A172 (cell line): ENCODE measurements around the gene NCOR1. TPM values are rescaled to one million over a fixed set of nuclear protein-coding genes. Genes with fewer than 3 reads are reported as not detected.
"Not testable (repeated sequence)": the region's sequence is repeated elsewhere in the genome, so short reads cannot be mapped to it uniquely, and the experiment has no call there.

Experiments used
- DNase-seq: peaks from one replicate; pipeline ENCODE4 v3.0.0-alpha.2; 2015; ENCODE audit warnings: low spot score
- total RNA-seq: library from RNA; depleted of rRNA; stranded (reverse); fragments of >200 nt; shearing (Covaris generic); gene quantifications from 2 replicates; pipeline ENCODE4 v1.2.3, GENCODE V29; 2014

The NCOR1 gene
- total RNA-seq, 1 experiment from 2014 or later, result 95.9 TPM

DNA sequence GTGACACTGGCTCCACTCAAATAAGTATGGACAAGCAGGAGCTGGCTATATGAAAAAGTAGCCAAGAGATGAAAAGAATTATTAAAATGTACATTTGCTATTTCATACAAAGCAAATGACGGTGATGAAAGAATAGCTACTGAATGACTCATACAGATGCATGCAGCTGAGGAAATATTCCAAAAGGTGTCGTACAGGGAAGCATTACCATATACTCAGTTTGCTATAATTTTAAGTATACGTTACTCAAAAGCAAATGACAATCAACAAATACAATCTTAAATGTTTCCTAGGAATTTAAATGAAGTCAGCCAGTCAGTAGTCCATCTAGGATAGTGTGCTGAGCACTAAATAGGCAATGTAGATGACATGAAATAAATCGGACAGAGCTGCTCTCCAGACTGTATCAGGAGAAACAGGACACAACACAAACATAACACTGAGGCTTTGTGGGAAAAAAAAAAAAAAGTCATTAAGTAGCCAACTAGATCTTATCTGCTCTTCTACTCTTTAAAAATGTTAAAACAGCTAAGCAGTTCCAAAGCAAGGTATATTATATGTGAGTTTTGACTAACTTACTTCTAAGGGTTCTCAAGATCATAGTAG lies 65.0 kb downstream of the NCOR1 start:
- DNase-seq, result peak; percentile 36

DNA sequence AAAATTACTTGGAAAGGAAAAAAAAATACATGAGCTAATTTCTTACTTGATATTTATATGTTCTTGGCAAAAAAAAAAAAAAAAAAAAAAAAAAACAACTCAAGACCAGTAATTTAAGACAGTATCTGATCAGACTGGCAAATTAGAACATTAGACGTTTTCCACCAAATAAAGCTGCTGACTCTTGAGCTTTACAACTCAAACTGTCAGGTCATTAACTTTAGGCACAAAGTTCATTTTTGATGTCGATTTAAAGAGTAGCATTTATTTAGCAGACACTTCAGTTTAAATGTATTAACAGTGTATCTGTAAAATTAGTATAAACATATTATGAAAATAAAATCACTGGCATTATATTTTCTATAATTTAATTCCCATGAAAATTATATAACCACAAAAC lies 66.7 kb downstream of the NCOR1 start:
- no peak for DNase-seq

DNA sequence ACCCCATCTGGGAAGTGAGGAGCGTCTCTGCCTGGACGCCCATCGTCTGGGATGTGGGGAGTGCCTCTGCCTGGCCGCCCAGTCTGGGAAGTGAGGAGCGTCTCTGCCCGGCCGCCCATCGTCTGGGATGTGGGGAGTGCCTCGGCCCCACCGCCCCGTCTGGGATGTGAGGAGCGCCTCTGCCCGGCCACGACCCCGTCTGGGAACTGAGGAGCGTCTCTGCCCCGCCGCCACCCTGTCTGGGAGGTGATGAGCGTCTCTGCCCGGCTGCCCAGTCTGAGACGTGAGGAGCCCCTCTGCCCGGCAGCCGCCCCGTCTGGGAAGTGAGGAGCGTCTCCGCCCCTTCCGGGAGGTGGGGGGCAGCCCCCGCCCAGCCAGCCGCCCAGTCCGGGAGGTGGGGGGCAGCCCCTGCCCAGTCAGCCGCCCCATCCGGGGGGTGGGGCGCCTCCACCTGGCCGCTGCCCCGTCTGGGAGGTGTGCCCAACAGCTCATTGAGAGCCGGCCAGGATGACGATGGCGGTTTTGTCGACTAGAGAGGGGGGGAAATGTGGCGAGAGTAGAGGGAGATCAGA lies 69.9 kb downstream of the NCOR1 start:
- not testable (repeated sequence) for DNase-seq

DNA sequence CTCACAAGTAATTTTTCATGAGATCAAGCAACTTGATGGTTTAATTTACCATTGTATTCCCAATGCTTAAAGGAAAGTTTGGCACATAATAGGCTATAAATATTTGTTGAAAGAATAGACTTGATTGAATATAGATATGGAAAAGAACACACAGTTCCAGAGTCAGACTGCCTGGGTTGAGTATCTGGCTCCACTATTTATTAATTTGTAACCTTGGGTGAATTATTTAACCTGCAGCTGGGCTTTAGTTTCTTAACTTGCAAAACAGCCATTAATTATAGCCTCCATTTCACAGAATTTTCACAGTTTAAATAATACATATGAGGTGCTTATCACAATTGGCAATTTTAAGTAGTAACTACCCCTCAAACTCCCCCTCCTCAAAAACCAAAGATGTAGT lies 73.6 kb downstream of the NCOR1 start:
- DNase-seq, result no peak

DNA sequence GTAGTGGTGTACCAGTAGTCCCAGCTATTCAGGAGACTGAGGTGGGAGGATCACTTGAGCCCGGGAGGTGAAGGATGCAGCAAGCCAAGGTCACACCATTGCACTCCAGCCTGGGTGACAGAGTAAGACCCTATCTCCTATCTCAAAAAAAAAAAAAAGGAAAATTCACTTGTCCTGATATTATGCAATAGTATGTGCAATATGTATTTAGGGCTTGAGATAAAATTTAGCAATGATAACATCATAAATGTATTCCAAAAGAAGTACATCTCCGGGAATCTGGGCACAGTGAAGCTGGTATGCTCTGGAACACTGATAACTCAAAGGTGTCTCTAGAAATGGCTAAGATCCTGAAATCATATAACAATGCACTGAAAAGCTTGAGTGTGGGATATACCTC lies 74.5 kb downstream of the NCOR1 start:
- no peak for DNase-seq

DNA sequence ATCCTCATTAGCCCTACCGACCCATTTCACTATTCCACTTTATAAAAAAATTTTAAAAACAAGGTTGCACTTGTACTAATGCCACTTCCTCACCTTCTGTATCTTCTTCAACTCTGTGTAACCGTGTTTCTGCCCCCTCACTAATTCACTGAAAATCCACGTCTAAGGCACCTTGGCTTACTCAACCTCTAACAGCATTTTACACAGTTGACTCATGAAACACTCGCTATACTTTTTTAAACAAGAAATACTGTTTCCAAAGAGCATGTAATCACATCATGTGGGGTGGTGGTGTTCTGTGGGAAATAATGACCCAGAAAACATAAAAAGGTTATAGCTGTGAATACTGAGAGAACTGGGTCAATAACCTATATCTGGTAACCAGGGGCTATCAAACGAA lies 79.9 kb downstream of the NCOR1 start:
- no peak for DNase-seq

DNA sequence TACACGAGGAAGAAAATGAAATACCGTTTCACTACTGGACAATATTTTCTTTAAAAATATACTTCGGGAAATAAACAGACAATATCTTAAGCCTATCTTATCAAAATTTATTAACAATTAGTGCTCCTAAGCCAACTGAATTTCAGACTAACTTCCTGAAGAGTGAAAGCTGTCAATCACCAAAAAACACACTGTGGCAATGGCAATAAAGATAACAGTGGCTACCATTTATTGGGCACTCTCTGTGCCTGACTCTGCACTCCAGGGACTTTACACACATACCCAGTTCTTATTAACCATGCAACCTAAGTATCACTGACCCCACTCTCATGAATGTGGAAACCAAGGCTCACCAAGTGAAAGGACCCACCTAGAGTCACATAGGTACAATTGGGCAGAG lies 83.7 kb downstream of the NCOR1 start:
- no peak for DNase-seq

DNA sequence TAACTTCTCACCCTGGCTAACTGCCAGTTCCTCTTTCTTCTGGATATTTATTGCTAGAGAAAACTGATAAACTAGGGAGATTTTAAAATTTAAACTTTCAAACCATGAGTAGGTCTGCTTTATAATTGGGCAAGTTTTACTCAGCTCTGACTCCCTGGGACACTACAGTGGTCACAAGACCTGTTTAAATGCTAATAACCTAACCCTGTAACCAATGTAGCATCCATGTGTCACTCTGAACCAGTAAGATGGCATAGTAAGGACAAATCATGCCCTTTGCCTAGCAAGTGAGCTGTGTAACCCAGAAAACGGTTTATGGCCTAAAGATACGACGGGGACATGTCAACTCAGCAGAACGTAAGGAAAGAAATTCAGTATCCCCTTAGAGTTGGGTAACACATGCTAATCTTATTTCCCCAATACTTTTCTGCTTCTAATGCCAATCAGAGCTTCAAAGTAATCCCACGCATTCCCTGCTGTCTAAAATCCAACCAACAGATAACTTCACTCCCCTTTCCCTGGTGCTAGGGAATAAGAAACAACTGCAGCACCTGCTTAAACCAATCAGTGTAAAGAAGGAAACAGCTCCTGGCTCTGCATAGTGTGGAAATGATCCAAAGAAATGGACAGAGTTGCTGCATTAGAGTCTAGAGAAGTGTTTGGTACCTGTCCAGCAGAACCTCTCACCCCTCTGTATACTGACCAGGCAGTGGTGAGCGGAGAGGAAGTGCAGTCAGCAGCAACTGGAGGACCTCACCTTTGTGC lies 85.7 kb downstream of the NCOR1 start:
- no peak for DNase-seq

DNA sequence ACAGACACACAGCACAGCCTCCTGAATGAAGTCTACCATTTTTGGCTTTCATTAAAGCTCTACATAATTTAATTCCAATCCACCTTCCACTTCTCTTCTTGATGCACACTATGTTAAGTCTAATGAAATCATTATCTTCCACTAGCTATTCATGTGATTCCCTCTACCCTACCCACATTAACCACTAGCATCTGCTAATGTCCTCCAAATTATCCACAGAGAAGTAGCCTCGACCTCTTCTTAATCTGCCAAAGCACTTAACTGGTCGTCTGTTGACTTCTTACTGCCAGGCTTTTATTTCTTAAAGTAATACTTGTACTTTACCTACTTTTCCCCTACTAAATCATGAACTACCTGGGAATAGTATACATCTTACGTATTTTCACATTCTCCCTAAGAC lies 91.8 kb downstream of the NCOR1 start:
- no peak for DNase-seq

DNA sequence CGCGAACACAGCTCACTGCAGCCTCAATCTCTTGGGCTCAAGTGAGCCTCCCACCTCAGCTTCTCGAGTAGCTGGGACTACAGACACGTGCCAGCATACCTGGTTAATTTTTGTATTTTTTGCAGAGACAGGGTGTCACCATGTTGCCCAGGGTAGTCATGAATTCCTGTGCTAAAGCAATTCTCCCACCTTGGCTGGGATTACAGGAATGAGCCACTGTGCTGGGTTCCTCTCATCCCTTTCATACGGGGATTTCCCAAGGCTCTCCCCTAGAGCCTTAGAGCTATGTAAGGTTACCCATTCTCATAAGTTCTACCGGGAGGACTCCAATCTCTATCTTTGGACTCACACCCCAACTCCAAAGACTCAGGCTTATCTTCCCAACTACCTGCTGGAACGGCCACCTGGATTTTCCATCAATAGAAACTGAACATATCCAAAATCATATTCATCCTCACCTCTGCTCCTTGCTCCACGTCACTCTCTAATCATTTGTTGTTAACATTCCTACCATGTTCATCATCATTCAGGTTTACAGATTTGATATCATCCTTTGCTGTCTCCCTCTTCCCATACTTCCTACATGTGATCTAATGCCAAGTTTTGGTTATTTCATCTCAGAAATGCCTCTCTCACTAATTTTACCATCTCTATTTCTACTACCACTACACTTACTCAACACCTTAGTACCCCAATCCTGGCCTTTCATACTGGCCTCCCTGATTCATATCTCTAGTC lies 92.5 kb downstream of the NCOR1 start:
- DNase-seq, result no peak

DNA sequence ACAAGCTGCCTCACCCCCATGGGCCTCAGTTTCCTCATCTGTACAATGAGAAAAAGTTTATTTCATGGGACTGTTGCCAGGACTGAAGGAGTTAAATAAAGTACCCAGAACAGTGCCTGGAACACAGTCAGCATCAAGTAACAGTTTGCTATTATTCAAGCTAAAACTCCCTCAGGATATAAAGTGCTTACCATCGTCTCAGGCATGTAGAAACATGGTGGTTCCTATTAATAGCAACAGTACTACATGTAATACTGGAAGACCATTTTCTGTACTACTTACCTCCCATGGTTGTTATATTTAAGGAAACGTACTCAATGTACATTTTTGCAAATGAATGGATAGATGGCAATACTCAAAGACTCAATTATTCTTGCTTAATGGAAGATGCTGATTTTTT lies 93.4 kb downstream of the NCOR1 start:
- no peak for DNase-seq

DNA sequence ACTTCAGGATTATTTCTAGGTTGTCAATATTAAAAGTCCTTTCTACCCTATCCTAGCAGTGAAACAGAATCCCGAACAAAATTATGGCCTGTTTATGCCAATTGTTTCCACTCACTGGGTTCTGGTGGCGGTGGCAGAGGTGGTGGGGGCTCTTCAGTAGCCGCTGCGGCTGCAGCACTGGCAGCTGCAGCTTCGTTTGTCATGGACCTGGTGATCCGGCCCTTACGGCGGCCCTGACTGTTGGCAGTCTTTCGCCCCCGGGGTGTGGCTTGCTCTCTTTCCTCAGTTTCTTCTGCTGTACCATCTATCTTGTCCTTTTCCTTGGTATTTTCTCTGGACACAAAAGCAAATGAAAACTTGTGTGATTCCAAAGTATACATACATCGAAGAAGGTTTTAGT lies 94.4 kb downstream of the NCOR1 start:
- DNase-seq, result no peak

DNA sequence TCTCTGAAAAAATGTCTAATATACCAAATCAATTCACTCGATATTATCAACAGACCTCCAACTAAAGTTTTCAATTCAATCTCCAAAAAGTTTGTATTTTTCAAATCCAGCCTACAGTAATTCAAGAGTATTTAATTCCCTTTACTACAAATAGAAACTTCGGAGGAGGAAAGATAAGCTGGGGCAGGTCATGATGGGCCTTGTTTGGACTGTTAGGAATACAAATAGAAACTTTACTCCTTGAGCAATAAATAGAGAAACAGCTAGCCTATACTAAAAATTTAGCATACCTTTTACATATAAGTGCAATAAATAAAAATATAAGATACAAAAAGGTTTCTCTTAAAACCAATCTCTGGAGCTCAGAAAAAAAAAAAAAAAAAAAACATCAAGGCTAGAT lies 98.2 kb downstream of the NCOR1 start:
- no peak for DNase-seq

DNA sequence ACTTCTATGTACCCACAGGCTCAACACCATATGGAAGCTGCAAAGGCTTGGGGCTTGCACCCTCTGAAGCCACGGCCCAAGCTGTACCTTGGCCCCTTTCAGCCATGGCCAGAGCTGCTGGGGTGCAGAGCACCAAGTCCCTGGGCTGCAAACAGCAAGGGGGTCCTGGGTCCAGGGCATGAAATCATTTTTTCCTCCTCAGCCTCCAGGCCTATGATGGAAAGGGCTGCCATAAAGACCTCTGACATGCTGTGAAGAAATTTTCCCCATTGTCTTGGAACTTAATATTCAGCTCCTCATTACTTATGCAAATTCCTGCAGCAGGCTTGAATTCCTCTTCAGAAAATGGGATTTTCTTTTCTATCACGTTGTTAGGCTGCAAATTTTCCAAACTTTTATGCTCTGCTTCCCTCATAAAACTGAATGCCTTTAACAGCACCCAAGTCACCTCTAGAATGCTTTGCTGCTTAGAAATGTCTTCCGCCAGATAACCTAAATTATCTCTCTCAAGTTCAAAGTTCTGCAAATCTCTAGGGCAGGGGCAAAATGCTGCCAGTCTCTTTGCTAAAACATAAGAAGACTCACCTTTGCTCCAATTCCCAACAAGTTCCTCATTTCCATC lies 100.1 kb downstream of the NCOR1 start:
- not testable (repeated sequence) for DNase-seq

DNA sequence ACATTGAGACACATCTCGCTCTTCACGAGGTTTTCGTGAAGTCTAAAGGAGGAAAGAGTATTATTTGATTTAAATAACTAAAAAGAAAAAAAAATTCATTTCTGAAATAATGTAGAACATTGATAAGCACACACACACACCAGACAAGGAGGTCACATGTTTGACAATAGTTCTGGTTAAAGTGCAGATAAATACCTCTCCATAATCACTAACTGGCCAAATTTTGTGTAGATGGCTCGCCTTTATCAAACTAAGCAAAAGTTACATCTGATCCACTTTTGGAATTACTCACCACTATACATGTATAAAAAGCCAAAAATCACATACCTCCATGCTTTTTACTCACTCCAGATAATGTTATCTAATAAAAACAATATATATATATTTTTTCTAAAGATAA lies 106.5 kb downstream of the NCOR1 start:
- DNase-seq, result no peak

DNA sequence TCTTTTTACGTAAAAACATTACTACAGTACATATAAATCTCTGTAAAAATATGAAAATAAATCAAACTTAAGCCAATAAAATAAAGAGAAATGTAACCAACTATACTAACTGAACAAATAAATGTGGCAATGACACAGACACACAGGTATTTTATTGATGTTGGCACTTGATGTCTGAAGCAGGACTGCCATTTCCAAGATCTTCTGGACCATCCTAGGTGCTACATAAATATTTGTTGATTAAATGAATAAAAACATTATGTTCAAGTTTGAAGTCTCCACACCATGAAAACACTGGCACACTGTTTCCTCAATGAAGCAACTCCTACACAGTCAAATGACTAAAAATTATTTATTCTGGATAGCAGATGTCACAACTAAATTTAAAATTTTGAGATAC lies 106.9 kb downstream of the NCOR1 start:
- DNase-seq, result no peak

DNA sequence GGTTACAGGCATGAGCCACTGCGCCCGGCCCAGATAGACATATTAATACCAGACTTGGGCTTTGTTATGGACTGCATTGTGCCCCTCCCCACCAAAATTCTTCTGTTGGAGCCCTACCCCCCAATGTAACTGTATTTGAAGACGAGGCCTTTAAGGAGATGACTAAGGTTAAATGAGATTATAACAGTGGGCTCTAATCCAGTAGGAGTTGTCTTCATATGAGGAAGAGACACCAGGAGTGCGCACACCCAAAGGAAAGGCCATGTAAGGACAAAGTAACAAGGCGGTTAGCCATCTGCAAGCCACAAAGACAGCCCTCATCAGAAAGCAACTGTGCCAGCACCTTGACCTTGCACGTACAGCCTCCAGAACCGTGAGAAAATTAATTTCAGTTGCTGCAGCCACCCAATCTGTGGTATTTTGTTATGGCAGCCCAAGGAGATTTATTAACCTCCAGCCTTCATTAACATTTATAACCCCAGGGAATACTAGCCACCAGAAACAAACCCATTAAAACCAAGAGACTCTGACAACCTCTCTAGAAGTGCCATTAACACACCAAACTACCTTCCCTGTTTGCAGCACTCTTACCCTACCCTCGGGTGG lies 108.1 kb downstream of the NCOR1 start:
- peak; percentile 21 for DNase-seq

DNA sequence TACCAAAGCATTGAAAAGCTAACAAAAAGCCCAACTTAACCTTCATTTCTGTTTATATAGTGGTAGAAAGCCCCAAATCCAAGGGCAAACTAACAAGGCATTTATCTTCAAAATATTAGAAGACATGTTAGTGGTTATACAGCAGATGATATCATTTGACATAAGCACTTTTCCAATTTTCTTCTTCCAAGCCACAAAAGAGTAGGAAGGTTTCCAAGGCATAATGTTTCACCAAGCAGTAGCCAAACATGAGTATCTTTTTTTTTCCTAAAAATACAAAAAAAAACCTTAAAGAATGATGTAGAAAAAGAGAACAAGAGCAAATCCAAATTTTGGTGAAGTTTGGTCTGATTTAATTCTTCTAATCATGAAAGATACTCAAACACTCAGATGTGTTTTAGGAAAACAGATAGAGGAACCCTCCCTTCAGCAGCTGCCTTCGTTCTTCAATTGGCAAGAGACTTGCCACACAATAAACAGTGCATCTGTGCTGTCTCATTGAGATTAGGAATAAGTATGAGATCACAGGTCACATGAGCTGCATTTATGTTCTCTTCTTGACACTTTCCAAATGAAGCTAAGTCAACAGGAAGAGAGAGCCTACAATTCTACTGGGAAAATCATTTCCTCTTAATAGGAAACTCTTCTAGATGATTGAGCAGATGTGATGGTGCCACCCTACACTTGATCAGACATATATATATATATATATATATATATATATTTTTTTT lies 109.0 kb downstream of the NCOR1 start:
- DNase-seq, result peak; percentile 24

DNA sequence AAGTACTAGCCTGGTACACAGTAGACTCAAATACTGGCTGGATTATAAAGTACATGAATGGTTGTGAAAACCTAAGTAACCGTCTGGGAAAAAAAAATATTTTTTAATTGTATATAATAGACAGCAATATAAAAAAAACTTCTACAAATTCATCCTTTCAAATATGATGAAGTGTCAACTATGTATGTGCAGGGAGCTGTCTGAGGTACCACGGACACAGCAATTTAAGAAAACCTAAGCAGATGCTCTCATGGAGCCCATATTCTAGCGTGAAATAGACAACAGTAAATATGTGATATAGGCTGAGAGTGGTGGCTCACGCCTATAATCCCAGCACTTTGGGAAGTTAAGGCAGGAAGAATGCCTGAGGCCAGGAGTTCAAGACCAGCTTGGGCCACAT lies 111.1 kb downstream of the NCOR1 start:
- DNase-seq, result no peak

DNA sequence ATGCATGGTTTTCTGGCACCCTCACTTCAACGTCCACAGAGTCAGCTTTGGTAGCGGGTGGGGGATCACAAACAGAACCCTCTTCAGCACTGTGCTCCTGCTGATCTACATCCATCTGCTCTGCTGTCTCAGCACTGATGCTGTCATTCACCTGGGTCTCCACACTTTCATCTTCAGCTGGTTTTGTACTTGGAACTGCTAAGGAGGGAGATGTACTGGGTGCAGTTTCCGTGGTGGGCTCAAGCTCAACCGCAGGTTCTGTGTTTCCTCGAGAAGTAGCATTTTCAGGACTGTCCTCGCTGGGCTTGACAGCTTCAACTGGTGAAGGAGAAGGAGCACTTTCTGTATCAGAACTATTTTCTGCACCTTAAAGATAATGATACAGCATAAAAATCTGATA lies 113.9 kb downstream of the NCOR1 start:
- DNase-seq, result no peak

DNA sequence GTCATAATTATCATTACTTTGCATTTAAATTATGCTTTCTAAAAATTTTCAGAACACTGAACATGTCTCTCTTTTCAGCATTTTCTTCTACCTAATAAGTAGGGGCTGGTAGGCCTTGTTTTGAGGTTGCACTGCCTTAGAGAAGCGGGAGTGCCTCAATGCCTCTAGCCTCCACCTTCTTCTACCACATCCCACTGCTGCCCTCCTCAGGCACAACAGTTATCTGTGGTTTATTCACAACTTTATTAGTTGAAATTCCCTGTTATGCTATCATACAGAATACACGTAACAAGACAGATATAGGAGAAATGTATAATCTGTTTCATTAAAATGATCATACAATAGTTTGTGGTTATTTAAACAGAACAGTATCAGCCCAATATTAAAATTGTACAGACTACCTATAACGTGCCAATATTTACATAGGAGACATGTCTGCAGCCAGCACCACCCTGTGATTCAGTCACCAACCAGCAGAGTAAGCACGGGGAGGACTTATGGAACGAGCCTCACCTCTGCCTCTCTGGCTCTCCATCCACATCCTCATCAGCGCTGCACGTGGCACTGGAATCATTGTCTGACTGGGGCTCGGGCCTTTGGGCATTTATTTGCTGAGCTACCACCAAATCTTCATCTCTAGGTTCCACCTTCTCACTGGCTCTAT lies 114.5 kb downstream of the NCOR1 start:
- DNase-seq, result peak; percentile 18
